GM23338 (cell line): ENCODE measurements around the gene ICAM1.

Experiments
- EZH2 ChIP-seq: fragments of 200-600 bp; sonication (generic); IDR thresholded peaks from one replicate; pipeline ENCODE4 v1.8.0; 2017; ENCODE audit warnings: antibody characterized with exemption, mild to moderate bottlenecking, low read depth; ENCODE audit not compliant: unreplicated experiment
- POLR2AphosphoS5 ChIP-seq: IDR thresholded peaks from 2 replicates; pipeline ENCODE4 v1.6.1; 2016; ENCODE audit warnings: antibody characterized with exemption, low read depth
- REST ChIP-seq: IDR thresholded peaks from one replicate; pipeline ENCODE4 v1.6.1; 2018; ENCODE audit warnings: antibody characterized with exemption; ENCODE audit not compliant: unreplicated experiment
- STAT1 ChIP-seq: IDR thresholded peaks from one replicate; pipeline ENCODE4 v1.6.1; 2016; ENCODE audit warnings: antibody characterized with exemption; ENCODE audit not compliant: unreplicated experiment
- ZNF331 ChIP-seq: fragments of 250-450 bp; sonication (Bioruptor Pico); IDR thresholded peaks from 2 replicates; pipeline ENCODE4 v1.5.0; 2020; ENCODE audit warnings: low read depth, mild to moderate bottlenecking, moderate library complexity
- TF ChIP-seq, protein P1 (sequence below), 2 experiments: fragments of 200-600 bp in 1 of 2; sonication (generic) in 1 of 2; conservative IDR thresholded peaks; 2 replicates each; pipeline versions ENCODE4 v1.5.1 to v1.6.1; 2016 to 2017; ENCODE audit warnings: antibody characterized with exemption in 2 of 2, low read depth in 2 of 2, mild to moderate bottlenecking in 2 of 2, moderate library complexity in 1 of 2

DNA sequence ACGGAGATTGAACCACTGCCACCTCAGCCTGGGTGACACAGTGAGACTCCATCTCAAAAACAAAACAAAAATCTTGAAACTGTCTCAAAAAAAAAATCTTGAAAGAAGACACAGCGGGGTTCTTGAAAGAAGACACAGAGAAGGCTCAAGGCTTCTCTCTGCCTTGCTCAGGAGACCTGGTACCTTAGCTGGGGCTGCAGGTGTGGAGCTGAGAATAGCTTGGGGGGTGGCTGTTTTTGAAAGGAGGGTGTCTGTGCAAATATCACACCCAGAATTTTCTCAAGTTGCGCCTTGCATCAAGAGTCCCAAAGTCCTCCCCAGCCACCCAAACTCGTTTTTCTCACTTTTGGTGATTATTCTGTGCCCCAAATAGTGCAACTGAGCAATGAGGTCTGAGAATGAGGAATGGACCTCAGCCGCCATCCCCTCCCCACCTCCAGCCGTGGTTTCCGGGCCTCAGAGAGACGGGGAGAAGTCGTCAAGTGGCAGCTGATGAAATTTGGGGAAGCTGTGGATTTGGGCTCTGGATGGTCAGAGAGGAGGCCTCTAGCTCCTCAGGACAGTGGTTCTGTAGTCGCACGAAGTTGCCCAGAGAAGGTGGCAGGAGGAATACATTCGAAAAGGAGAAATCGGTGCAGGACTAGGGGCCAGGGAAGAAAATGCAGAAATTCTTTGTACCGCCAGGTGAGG is 48.6 kb upstream of the ICAM1 start:
- TF ChIP-seq POLR2AphosphoS5: no peak
- no peak for TF ChIP-seq EZH2
- TF ChIP-seq, protein P1, sequence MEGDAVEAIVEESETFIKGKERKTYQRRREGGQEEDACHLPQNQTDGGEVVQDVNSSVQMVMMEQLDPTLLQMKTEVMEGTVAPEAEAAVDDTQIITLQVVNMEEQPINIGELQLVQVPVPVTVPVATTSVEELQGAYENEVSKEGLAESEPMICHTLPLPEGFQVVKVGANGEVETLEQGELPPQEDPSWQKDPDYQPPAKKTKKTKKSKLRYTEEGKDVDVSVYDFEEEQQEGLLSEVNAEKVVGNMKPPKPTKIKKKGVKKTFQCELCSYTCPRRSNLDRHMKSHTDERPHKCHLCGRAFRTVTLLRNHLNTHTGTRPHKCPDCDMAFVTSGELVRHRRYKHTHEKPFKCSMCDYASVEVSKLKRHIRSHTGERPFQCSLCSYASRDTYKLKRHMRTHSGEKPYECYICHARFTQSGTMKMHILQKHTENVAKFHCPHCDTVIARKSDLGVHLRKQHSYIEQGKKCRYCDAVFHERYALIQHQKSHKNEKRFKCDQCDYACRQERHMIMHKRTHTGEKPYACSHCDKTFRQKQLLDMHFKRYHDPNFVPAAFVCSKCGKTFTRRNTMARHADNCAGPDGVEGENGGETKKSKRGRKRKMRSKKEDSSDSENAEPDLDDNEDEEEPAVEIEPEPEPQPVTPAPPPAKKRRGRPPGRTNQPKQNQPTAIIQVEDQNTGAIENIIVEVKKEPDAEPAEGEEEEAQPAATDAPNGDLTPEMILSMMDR (conservative IDR thresholded peaks at IDR 0.05; ENCODE audit: low read depth in 2 of 2): no peak
- no peak for TF ChIP-seq REST
- no peak for TF ChIP-seq ZNF331 (CRISPR knock-in tag)
- no peak for TF ChIP-seq STAT1
